ENCODE measurements around the gene LEMD1. TPM values are rescaled to one million over a fixed set of nuclear protein-coding genes. Genes with fewer than 3 reads are reported as not detected.

LEMD1 gene
- total RNA-seq, 1 donor, result not detected

- no peak within 1 kb of the TSS for H3K4me3 ChIP-seq (ENCODE audit: low read depth, low read length)
- TF ChIP-seq CTCF (IDR thresholded peaks at IDR 0.05; ENCODE audit: insufficient read depth, low read depth, low read length), result no peak
- DNase-seq (ENCODE audit: low read depth), result no peak
These were observed 65.3 kb downstream of the LEMD1 start, which contains the start of gene KLHDC8A for GRCh38 chr1:205356440-205357139. TSS of gene KLHDC8A (minus strand) at chr1:205356922. CDS start at chr1:205343604, 13,318 bp downstream.

- H3K4me3 ChIP-seq (ENCODE audit: low read depth, low read length), result no peak overlapping the region
- TF ChIP-seq CTCF (IDR thresholded peaks at IDR 0.05; ENCODE audit: insufficient read depth, low read depth, low read length), result no peak
- peak; percentile 37 for DNase-seq (ENCODE audit: low read depth)
These were observed 66.8 kb downstream of the LEMD1 start for GRCh38 chr1:205355075-205355453.

- no peak overlapping the region for H3K4me3 ChIP-seq (ENCODE audit: low read depth, low read length)
- DNase-seq (ENCODE audit: low read depth), result peak; percentile 67
- TF ChIP-seq CTCF (IDR thresholded peaks at IDR 0.05; ENCODE audit: insufficient read depth, low read depth, low read length), result peak; percentile 89
These were observed 67.4 kb downstream of the LEMD1 start for GRCh38 chr1:205354259-205355074.

DNA sequence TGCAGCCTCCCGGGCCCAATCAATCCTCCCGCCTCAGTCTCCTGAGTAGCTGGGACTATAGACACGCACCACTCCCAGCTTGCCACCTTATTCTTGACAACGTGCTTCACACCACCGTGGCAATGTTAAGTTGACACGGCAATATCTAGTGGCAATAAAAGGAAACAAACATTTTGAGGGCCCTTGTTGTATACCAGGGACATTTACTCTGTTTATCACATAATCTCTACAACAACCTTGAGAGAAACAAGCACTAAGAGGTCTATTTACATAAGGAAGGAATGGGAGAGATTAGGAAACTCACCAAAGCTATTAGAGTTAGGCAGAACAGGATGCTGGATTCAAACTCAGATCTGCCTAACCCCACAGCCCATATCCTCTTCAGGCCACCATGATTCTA is 68.2 kb downstream of the LEMD1 start:
- DNase-seq (ENCODE audit: low read depth), result peak; percentile 30
- H3K4me3 ChIP-seq (ENCODE audit: low read depth, low read length), result no peak overlapping the region
- TF ChIP-seq CTCF (IDR thresholded peaks at IDR 0.05; ENCODE audit: insufficient read depth, low read depth, low read length), result no peak

DNA sequence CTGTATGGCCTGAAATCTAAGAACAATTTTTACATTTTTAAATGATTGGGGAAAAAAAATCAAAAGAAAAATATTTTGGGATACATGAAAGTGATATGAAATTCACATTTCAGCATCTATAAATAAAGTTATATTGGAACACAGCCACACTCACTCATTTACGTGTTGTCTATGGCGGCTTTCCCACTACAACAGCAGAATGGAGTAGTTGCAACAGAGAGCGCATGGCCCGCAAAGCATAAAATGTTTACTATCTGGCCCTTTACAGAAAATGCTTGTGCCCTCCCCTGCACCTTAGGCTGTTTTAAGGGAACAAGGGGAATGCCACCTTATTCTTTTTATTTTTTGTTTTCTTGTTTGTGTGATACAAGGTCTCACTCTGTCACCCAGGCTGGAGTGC is 68.7 kb downstream of the LEMD1 start:
- DNase-seq (ENCODE audit: low read depth), result no peak
- no peak for TF ChIP-seq CTCF (IDR thresholded peaks at IDR 0.05; ENCODE audit: insufficient read depth, low read depth, low read length)
- no peak overlapping the region for H3K4me3 ChIP-seq (ENCODE audit: low read depth, low read length)

- no peak overlapping the region for H3K4me3 ChIP-seq (ENCODE audit: low read depth, low read length)
- DNase-seq (ENCODE audit: low read depth), result peak; percentile 63
- TF ChIP-seq CTCF (IDR thresholded peaks at IDR 0.05; ENCODE audit: insufficient read depth, low read depth, low read length), result no peak
These were observed 69.7 kb downstream of the LEMD1 start for GRCh38 chr1:205351984-205352713.
